GM23338 (cell line): Measurements from ENCODE around the gene ESR1. TPM values are rescaled to one million over a fixed set of nuclear protein-coding genes. Genes with fewer than 3 reads are reported as not detected.

Experiments
- ATAC-seq: fragments of 200-7000 bp; cut with Tn5 transposase; 3 replicates; pipeline ENCODE4 v1.9.1; 2020
- DNase-seq: peaks from one replicate; pipeline ENCODE4 v3.0.0-alpha.2; 2015; ENCODE audit warnings: low spot score
- H2AFZ ChIP-seq: fragments of 200-600 bp; sonication (generic); 2 replicates; pipeline ENCODE4 v1.8.0; 2016; ENCODE audit warnings: antibody characterized with exemption, mild to moderate bottlenecking, moderate library complexity
- H3F3A ChIP-seq: fragments of 200-600 bp; sonication (generic); replicated peaks from 2 replicates; pipeline ENCODE4 v1.8.0; 2017; ENCODE audit warnings: antibody characterized with exemption, mixed run types, low read depth
- H3K27ac ChIP-seq: fragments of 200-600 bp; sonication (generic); 2 replicates; pipeline ENCODE4 v1.6.1; 2016; ENCODE audit warnings: low read depth
- H3K27me3 ChIP-seq: fragments of 200-600 bp; sonication (generic); 2 replicates; pipeline ENCODE4 v1.8.0; 2016; ENCODE audit warnings: mild to moderate bottlenecking, mixed run types, moderate library complexity; ENCODE audit not compliant: insufficient read depth
- H3K36me3 ChIP-seq: fragments of 200-600 bp; sonication (generic); 2 replicates; pipeline ENCODE4 v1.8.0; 2016; ENCODE audit warnings: mild to moderate bottlenecking; ENCODE audit not compliant: insufficient read depth
- H3K4me1 ChIP-seq: fragments of 200-600 bp; sonication (generic); 2 replicates; pipeline ENCODE4 v1.8.0; 2016; ENCODE audit warnings: mild to moderate bottlenecking, moderate library complexity; ENCODE audit not compliant: insufficient read depth
- H3K4me2 ChIP-seq: fragments of 200-600 bp; sonication (generic); 2 replicates; pipeline ENCODE4 v1.7.1; 2017; ENCODE audit warnings: mixed run types
- H3K4me3 ChIP-seq: fragments of 200-600 bp; sonication (generic); 2 replicates; pipeline ENCODE4 v1.6.1; 2016; ENCODE audit warnings: mixed run types
- H3K79me2 ChIP-seq: fragments of 200-600 bp; sonication (generic); replicated peaks from 2 replicates; pipeline ENCODE4 v1.8.0; 2017; ENCODE audit warnings: mild to moderate bottlenecking; ENCODE audit not compliant: insufficient read depth
- H3K9me2 ChIP-seq: fragments of 200-600 bp; sonication (generic); 2 replicates; pipeline ENCODE4 v1.8.0; 2017; ENCODE audit not compliant: insufficient read depth
- H4K20me1 ChIP-seq: fragments of 200-600 bp; sonication (generic); replicated peaks from 2 replicates; pipeline ENCODE4 v1.8.0; 2017; ENCODE audit warnings: mild to moderate bottlenecking; ENCODE audit not compliant: insufficient read depth
- H3K27ac Mint-ChIP-seq: 2 replicates; pipeline ENCODE4 v1.8.0; 2020; ENCODE audit warnings: inconsistent platforms, mild to moderate bottlenecking, moderate library complexity, mixed read lengths
- H3K27me3 Mint-ChIP-seq: 3 replicates; pipeline ENCODE4 v1.8.0; 2022; ENCODE audit warnings: low read depth, mild to moderate bottlenecking, moderate library complexity, mixed read lengths, inconsistent platforms; ENCODE audit not compliant: insufficient read depth, poor library complexity
- H3K36me3 Mint-ChIP-seq: 3 replicates; pipeline ENCODE4 v1.8.0; 2021; ENCODE audit warnings: low read depth, mild to moderate bottlenecking, inconsistent platforms, moderate library complexity, mixed read lengths
- H3K4me1 Mint-ChIP-seq: 3 replicates; pipeline ENCODE4 v1.8.0; 2020; ENCODE audit warnings: mild to moderate bottlenecking, inconsistent platforms, mixed read lengths
- H3K4me3 Mint-ChIP-seq: 3 replicates; pipeline ENCODE4 v1.8.0; 2021; ENCODE audit warnings: moderate library complexity, mild to moderate bottlenecking, inconsistent platforms, mixed read lengths
- H3K9me3 Mint-ChIP-seq: 3 replicates; pipeline ENCODE4 v1.8.0; 2020; ENCODE audit warnings: moderate library complexity, mild to moderate bottlenecking, inconsistent platforms, mixed read lengths
- CREB1 ChIP-seq: fragments of 250-450 bp; sonication (Bioruptor Pico); IDR thresholded peaks from 2 replicates; pipeline ENCODE4 v1.5.0; 2020; ENCODE audit warnings: low read depth, mild to moderate bottlenecking, moderate library complexity
- EZH2 ChIP-seq: fragments of 200-600 bp; sonication (generic); IDR thresholded peaks from one replicate; pipeline ENCODE4 v1.8.0; 2017; ENCODE audit warnings: antibody characterized with exemption, mild to moderate bottlenecking, low read depth; ENCODE audit not compliant: unreplicated experiment
- EZH2phosphoT487 ChIP-seq: fragments of 200-600 bp; sonication (generic); IDR thresholded peaks from one replicate; pipeline ENCODE4 v1.8.1; 2018; ENCODE audit warnings: antibody characterized with exemption; ENCODE audit not compliant: unreplicated experiment
- JUNB ChIP-seq: IDR thresholded peaks from one replicate; pipeline ENCODE4 v1.6.1; 2016; ENCODE audit warnings: antibody characterized with exemption; ENCODE audit not compliant: unreplicated experiment
- NANOG ChIP-seq: IDR thresholded peaks from 2 replicates; pipeline ENCODE4 v1.6.1; 2016; ENCODE audit warnings: antibody characterized with exemption, borderline replicate concordance
- POLR2AphosphoS5 ChIP-seq: IDR thresholded peaks from 2 replicates; pipeline ENCODE4 v1.6.1; 2016; ENCODE audit warnings: antibody characterized with exemption, low read depth
- STAT1 ChIP-seq: IDR thresholded peaks from one replicate; pipeline ENCODE4 v1.6.1; 2016; ENCODE audit warnings: antibody characterized with exemption; ENCODE audit not compliant: unreplicated experiment
- ZNF114 ChIP-seq: fragments of 250-450 bp; sonication (Bioruptor Pico); IDR thresholded peaks from 2 replicates; pipeline ENCODE4 v1.5.0; 2020; ENCODE audit warnings: mild to moderate bottlenecking, moderate library complexity
- ZNF331 ChIP-seq: fragments of 250-450 bp; sonication (Bioruptor Pico); IDR thresholded peaks from 2 replicates; pipeline ENCODE4 v1.5.0; 2020; ENCODE audit warnings: low read depth, mild to moderate bottlenecking, moderate library complexity
- polyA plus RNA-seq: library from polyadenylated mRNA; unstranded; fragments of >200 nt; fragmentation: Nextera tagmentation; extraction: Ambion mirVana; gene quantifications from 2 replicates; pipeline ENCODE4 v1.2.1, GENCODE V29; 2016
- total RNA-seq: library from RNA; depleted of rRNA; stranded (reverse); fragments of >200 nt; shearing (Covaris generic); gene quantifications from 2 replicates; pipeline ENCODE4 v1.2.3, GENCODE V29; 2014
- TF ChIP-seq, protein P1 (sequence below), 2 experiments: fragments of 200-600 bp in 1 of 2; sonication (generic) in 1 of 2; conservative IDR thresholded peaks; 2 replicates each; pipeline versions ENCODE4 v1.5.1 to v1.6.1; 2016 to 2017; ENCODE audit warnings: antibody characterized with exemption in 2 of 2, low read depth in 2 of 2, mild to moderate bottlenecking in 2 of 2, moderate library complexity in 1 of 2
- TF ChIP-seq, protein P2 (sequence below): fragments of 250-450 bp; sonication (Bioruptor Pico); IDR thresholded peaks from 2 replicates; pipeline ENCODE4 v1.5.0; 2020; ENCODE audit warnings: mild to moderate bottlenecking, moderate library complexity
- TF ChIP-seq, protein P3 (sequence below): IDR thresholded peaks from one replicate; pipeline ENCODE4 v1.6.1; 2018; ENCODE audit warnings: antibody characterized with exemption; ENCODE audit not compliant: unreplicated experiment
- TF ChIP-seq, protein P4 (sequence below): IDR thresholded peaks from 2 replicates; pipeline ENCODE4 v1.6.1; 2016; ENCODE audit warnings: antibody characterized with exemption

Gene ESR1
- total and polyA plus RNA-seq, 2 experiments from 2014 or later: 0.94 TPM; not detected in 1

DNA sequence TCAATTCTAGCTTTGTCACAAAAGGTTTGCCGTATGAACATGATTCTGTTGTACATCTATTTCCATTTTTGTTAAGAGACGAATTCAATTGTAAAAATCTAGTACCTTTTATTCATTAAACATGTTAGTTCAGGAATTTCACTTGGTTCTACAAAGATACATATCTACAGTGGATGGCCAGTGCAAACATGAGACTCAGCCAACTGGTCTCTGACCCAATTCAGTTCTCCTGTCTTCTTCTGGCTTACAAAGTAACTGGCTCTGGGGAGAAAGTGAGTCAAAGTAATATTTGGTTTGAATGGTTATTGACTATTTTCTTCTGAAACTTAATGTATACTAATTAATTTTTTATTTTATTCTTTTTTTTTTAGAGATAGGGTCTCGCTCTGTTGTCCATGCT is 70.0 kb downstream of the ESR1 start:
- no peaks in the 10 kb centered on the region for H3F3A ChIP-seq
- H3K79me2 ChIP-seq: no peaks in the 10 kb centered on the region
- no peak overlapping the region for H3K4me2 ChIP-seq
- H3K9me3 Mint-ChIP-seq: no peaks in the 10 kb centered on the region
- DNase-seq (no peak), ATAC-seq (no peak)
- H3K27me3 Mint-ChIP-seq: no peaks in the 10 kb centered on the region
- no peaks in the 10 kb centered on the region for H3K36me3 ChIP-seq
- no peaks in the 10 kb centered on the region for H3K4me1 Mint-ChIP-seq
- H3K27ac Mint-ChIP-seq: no peak overlapping the region
- H3K4me1 ChIP-seq: no peaks in the 10 kb centered on the region
- H3K4me3 Mint-ChIP-seq: no peak overlapping the region
- no peak overlapping the region for H2AFZ ChIP-seq
- TF ChIP-seq EZH2phosphoT487 (no peak), ZNF114 (no peak), POLR2AphosphoS5 (no peak), JUNB (no peak), ZNF331 (no peak), EZH2 (no peak), CREB1 (CRISPR knock-in tag) (no peak), NANOG (no peak), STAT1 (no peak)
- TF ChIP-seq, protein P1, sequence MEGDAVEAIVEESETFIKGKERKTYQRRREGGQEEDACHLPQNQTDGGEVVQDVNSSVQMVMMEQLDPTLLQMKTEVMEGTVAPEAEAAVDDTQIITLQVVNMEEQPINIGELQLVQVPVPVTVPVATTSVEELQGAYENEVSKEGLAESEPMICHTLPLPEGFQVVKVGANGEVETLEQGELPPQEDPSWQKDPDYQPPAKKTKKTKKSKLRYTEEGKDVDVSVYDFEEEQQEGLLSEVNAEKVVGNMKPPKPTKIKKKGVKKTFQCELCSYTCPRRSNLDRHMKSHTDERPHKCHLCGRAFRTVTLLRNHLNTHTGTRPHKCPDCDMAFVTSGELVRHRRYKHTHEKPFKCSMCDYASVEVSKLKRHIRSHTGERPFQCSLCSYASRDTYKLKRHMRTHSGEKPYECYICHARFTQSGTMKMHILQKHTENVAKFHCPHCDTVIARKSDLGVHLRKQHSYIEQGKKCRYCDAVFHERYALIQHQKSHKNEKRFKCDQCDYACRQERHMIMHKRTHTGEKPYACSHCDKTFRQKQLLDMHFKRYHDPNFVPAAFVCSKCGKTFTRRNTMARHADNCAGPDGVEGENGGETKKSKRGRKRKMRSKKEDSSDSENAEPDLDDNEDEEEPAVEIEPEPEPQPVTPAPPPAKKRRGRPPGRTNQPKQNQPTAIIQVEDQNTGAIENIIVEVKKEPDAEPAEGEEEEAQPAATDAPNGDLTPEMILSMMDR (conservative IDR thresholded peaks at IDR 0.05; ENCODE audit: low read depth in 2 of 2): no peak
- TF ChIP-seq, protein P2, sequence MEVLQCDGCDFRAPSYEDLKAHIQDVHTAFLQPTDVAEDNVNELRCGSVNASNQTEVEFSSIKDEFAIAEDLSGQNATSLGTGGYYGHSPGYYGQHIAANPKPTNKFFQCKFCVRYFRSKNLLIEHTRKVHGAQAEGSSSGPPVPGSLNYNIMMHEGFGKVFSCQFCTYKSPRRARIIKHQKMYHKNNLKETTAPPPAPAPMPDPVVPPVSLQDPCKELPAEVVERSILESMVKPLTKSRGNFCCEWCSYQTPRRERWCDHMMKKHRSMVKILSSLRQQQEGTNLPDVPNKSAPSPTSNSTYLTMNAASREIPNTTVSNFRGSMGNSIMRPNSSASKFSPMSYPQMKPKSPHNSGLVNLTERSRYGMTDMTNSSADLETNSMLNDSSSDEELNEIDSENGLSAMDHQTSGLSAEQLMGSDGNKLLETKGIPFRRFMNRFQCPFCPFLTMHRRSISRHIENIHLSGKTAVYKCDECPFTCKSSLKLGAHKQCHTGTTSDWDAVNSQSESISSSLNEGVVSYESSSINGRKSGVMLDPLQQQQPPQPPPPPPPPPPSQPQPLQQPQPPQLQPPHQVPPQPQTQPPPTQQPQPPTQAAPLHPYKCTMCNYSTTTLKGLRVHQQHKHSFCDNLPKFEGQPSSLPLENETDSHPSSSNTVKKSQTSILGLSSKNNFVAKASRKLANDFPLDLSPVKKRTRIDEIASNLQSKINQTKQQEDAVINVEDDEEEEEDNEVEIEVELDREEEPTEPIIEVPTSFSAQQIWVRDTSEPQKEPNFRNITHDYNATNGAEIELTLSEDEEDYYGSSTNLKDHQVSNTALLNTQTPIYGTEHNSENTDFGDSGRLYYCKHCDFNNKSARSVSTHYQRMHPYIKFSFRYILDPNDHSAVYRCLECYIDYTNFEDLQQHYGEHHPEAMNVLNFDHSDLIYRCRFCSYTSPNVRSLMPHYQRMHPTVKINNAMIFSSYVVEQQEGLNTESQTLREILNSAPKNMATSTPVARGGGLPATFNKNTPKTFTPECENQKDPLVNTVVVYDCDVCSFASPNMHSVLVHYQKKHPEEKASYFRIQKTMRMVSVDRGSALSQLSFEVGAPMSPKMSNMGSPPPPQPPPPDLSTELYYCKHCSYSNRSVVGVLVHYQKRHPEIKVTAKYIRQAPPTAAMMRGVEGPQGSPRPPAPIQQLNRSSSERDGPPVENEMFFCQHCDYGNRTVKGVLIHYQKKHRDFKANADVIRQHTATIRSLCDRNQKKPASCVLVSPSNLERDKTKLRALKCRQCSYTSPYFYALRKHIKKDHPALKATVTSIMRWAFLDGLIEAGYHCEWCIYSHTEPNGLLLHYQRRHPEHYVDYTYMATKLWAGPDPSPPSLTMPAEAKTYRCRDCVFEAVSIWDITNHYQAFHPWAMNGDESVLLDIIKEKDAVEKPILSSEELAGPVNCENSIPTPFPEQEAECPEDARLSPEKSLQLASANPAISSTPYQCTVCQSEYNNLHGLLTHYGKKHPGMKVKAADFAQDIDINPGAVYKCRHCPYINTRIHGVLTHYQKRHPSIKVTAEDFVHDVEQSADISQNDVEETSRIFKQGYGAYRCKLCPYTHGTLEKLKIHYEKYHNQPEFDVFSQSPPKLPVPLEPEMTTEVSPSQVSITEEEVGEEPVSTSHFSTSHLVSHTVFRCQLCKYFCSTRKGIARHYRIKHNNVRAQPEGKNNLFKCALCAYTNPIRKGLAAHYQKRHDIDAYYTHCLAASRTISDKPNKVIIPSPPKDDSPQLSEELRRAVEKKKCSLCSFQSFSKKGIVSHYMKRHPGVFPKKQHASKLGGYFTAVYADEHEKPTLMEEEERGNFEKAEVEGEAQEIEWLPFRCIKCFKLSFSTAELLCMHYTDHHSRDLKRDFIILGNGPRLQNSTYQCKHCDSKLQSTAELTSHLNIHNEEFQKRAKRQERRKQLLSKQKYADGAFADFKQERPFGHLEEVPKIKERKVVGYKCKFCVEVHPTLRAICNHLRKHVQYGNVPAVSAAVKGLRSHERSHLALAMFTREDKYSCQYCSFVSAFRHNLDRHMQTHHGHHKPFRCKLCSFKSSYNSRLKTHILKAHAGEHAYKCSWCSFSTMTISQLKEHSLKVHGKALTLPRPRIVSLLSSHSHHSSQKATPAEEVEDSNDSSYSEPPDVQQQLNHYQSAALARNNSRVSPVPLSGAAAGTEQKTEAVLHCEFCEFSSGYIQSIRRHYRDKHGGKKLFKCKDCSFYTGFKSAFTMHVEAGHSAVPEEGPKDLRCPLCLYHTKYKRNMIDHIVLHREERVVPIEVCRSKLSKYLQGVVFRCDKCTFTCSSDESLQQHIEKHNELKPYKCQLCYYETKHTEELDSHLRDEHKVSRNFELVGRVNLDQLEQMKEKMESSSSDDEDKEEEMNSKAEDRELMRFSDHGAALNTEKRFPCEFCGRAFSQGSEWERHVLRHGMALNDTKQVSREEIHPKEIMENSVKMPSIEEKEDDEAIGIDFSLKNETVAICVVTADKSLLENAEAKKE (CRISPR knock-in tag): no peak
- TF ChIP-seq, protein P3, sequence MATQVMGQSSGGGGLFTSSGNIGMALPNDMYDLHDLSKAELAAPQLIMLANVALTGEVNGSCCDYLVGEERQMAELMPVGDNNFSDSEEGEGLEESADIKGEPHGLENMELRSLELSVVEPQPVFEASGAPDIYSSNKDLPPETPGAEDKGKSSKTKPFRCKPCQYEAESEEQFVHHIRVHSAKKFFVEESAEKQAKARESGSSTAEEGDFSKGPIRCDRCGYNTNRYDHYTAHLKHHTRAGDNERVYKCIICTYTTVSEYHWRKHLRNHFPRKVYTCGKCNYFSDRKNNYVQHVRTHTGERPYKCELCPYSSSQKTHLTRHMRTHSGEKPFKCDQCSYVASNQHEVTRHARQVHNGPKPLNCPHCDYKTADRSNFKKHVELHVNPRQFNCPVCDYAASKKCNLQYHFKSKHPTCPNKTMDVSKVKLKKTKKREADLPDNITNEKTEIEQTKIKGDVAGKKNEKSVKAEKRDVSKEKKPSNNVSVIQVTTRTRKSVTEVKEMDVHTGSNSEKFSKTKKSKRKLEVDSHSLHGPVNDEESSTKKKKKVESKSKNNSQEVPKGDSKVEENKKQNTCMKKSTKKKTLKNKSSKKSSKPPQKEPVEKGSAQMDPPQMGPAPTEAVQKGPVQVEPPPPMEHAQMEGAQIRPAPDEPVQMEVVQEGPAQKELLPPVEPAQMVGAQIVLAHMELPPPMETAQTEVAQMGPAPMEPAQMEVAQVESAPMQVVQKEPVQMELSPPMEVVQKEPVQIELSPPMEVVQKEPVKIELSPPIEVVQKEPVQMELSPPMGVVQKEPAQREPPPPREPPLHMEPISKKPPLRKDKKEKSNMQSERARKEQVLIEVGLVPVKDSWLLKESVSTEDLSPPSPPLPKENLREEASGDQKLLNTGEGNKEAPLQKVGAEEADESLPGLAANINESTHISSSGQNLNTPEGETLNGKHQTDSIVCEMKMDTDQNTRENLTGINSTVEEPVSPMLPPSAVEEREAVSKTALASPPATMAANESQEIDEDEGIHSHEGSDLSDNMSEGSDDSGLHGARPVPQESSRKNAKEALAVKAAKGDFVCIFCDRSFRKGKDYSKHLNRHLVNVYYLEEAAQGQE: no peak
- TF ChIP-seq, protein P4, sequence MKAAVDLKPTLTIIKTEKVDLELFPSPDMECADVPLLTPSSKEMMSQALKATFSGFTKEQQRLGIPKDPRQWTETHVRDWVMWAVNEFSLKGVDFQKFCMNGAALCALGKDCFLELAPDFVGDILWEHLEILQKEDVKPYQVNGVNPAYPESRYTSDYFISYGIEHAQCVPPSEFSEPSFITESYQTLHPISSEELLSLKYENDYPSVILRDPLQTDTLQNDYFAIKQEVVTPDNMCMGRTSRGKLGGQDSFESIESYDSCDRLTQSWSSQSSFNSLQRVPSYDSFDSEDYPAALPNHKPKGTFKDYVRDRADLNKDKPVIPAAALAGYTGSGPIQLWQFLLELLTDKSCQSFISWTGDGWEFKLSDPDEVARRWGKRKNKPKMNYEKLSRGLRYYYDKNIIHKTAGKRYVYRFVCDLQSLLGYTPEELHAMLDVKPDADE: no peak
- H4K20me1 ChIP-seq: no peaks in the 10 kb centered on the region
- H3K4me3 ChIP-seq: no peak overlapping the region
- no peaks in the 10 kb centered on the region for H3K9me2 ChIP-seq
- no peak overlapping the region for H3K27ac ChIP-seq
- H3K27me3 ChIP-seq: no peaks in the 10 kb centered on the region
- H3K36me3 Mint-ChIP-seq: no peaks in the 10 kb centered on the region
